Mucosa of rectum (tissue), 2 donors: ENCODE measurements around the gene CFL1.

ENCODE experiments used
- H3K27ac ChIP-seq, 2 donors: one replicate each; pipeline ENCODE4 v1.7.0; 2013; ENCODE audit warnings: inconsistent platforms in 2 of 2, low read depth in 2 of 2, low read length in 2 of 2
- H3K27me3 ChIP-seq, 2 donors: one replicate each; pipeline ENCODE4 v1.7.0; 2013; ENCODE audit warnings: low read length in 2 of 2; ENCODE audit not compliant: control insufficient read depth in 2 of 2, insufficient read depth in 2 of 2
- H3K36me3 ChIP-seq, 2 donors: one replicate each; pipeline ENCODE4 v1.7.0; 2013; ENCODE audit warnings: low read length in 2 of 2; ENCODE audit not compliant: control insufficient read depth in 2 of 2, insufficient read depth in 2 of 2
- H3K4me1 ChIP-seq, 2 donors: one replicate each; pipeline ENCODE4 v1.7.0; 2013; ENCODE audit warnings: low read length in 2 of 2, mild to moderate bottlenecking in 1 of 2; ENCODE audit not compliant: control insufficient read depth in 2 of 2, insufficient read depth in 2 of 2
- H3K4me3 ChIP-seq, 2 donors: one replicate each; pipeline ENCODE4 v1.7.0; 2013; ENCODE audit warnings: low read length in 2 of 2
- H3K9ac ChIP-seq, 2 donors: one replicate each; pipeline ENCODE4 v1.7.0; 2013; ENCODE audit warnings: low read length in 2 of 2, low read depth in 1 of 2, mild to moderate bottlenecking in 1 of 2
- H3K9me3 ChIP-seq, 2 donors: one replicate each; pipeline ENCODE4 v1.7.0; 2013; ENCODE audit warnings: low read length in 2 of 2; ENCODE audit not compliant: control insufficient read depth in 2 of 2
- donor health status: healthy.
- donor health status: Normal muscosa, but diverticular disease.

CFL1 gene

GRCh38 chr11:65869643-65870306 is 11.8 kb upstream of the CFL1 start:
- Histone ChIP-seq H3K27ac (no peak overlapping the region), H3K4me3 (no peak overlapping the region), H3K4me1 (peaks cover 13 to 16% of the 10 kb centered on the region in 2 donors), H3K27me3 (no peaks in the 10 kb centered on the region), H3K9ac (no peak overlapping the region), H3K36me3 (peaks cover 12 to 14% of the 10 kb centered on the region in 2 donors), H3K9me3 (no peaks in the 10 kb centered on the region)

- Histone ChIP-seq H3K36me3 (peaks cover 21 to 23% of the 10 kb centered on the region in 2 donors), H3K9ac (no peak overlapping the region), H3K4me1 (peaks cover 13 to 16% of the 10 kb centered on the region in 2 donors), H3K27me3 (no peaks in the 10 kb centered on the region), H3K4me3 (no peak overlapping the region), H3K27ac (no peak overlapping the region), H3K9me3 (no peaks in the 10 kb centered on the region)
Observed at GRCh38 chr11:65868907-65869306, 10.9 kb upstream of the CFL1 start.

DNA sequence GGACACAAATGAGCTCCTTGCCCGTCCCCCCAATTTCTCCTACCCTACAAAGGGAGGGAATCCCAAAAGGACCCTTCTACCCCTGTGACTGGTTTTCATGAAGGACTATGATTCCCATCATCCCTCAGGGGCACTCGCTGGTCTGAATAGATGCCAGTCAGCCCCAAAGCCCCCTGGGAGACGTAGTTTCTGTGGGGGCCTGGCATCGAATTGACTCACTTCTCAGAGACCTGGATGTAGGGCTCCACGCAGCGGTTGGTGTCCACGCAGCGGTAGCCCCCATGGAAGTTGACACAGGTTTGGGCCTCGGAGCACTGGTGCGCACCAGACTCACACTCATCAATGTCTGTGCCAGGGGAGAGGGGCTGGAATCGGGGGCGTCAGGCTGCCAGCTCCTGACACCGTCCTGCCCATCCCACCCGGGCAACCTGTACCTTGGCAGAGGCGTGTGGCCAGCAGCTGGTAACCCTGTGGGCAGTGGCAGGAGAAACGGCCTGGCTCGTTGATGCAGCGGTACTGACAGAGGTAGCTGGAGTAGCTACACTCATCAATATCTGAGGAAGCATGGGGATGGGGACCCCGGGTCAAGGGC is 10.2 kb upstream of the CFL1 start:
- Histone ChIP-seq H3K27ac (no peak overlapping the region), H3K4me3 (no peak overlapping the region), H3K9ac (no peak overlapping the region), H3K27me3 (no peaks in the 10 kb centered on the region), H3K9me3 (no peaks in the 10 kb centered on the region), H3K4me1 (peaks cover 11 to 12% of the 10 kb centered on the region in 2 donors), H3K36me3 (peaks cover 28 to 30% of the 10 kb centered on the region in 2 donors)

- no peak overlapping the region for H3K27ac ChIP-seq
- H3K27me3 ChIP-seq: no peaks in the 10 kb centered on the region
- peaks cover 32 to 37% of the 10 kb centered on the region in 2 donors for H3K36me3 ChIP-seq
- H3K4me3 ChIP-seq: no peak overlapping the region
- H3K9me3 ChIP-seq: no peaks in the 10 kb centered on the region
- peaks cover 7 to 10% of the 10 kb centered on the region in 2 donors for H3K4me1 ChIP-seq
- no peak overlapping the region for H3K9ac ChIP-seq
Observed at GRCh38 chr11:65867284-65868071, 9.5 kb upstream of the CFL1 start.

DNA sequence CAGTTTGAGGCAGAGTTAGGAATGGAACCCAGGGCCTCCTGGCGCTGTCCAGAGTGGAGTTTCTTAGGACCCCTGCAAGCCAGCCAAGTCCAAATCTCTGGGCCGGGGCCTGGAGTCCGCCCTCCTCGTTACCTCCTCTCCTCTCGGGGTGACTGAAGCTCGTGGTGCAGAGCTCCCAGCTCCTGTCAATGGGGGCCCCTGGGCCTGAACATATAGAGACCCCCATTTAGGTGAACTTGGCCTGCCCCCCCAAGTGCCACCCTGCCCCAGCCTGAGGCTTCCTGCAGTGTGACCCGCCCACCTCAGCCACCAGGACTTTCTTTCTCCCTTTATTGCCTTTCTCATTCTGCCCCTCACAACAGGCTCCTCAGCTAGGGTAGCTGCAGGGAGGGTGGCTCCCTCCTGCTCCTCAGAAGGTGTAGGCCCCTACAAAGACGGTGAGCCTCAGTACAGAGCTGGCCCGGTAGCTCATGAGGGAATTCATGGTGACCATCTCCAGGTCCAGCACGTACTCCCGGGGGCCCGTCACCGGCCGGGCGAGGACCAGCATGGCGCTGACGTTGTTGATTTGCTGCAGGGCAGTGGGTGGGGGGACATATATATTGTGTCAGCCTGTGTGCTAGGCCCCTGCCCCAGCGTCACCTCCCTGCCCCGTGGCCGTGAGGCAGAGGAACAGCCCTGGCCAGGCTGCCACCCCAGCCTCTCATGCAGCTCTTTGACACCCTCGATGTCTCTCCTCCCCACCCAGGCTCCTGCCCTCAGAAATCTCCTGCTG is 8.7 kb upstream of the CFL1 start:
- H3K27ac ChIP-seq: no peak overlapping the region
- H3K9ac ChIP-seq: no peak overlapping the region
- H3K9me3 ChIP-seq: no peaks in the 10 kb centered on the region
- H3K27me3 ChIP-seq: no peaks in the 10 kb centered on the region
- H3K4me3 ChIP-seq: no peak overlapping the region
- peaks cover 10 to 16% of the 10 kb centered on the region in 2 donors for H3K4me1 ChIP-seq
- peaks cover 32 to 45% of the 10 kb centered on the region in 2 donors for H3K36me3 ChIP-seq

DNA sequence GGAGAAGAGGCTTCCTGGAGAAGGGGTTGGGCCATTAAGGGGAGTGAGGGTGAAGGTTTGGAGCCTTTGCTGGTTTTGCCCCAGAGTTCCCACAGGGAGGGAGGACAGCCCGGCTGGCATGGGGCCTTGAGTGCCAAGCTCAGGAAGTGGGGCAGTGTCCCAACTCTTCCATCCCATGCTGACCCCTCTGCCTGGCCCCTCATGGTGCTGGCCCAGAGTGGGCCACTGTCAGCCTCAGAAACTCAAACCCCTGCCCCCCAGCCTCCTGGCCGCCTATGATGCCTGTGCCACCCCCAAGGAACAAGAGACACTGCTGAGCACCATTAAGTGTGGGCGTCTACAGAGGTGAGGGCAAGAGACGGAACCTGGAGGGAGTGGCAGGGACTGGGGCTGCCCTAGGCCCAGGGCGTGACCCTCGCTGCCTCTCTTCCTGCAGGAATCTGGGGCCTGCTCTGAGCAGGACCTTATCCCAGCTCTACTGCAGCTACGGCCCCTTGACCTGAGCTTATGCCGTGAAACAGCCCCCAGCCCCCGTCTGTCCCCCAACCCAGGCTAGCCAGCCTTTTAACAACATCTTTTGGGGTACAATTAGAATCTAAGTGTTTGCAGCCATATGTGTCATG is 7.7 kb upstream of the CFL1 start:
- H3K4me1 ChIP-seq: peaks cover 15 to 16% of the 10 kb centered on the region in 2 donors
- H3K27ac ChIP-seq: no peak overlapping the region
- H3K9me3 ChIP-seq: no peaks in the 10 kb centered on the region
- H3K4me3 ChIP-seq: no peak overlapping the region
- H3K9ac ChIP-seq: no peak overlapping the region
- peaks cover 32 to 46% of the 10 kb centered on the region in 2 donors for H3K36me3 ChIP-seq
- H3K27me3 ChIP-seq: no peaks in the 10 kb centered on the region

DNA sequence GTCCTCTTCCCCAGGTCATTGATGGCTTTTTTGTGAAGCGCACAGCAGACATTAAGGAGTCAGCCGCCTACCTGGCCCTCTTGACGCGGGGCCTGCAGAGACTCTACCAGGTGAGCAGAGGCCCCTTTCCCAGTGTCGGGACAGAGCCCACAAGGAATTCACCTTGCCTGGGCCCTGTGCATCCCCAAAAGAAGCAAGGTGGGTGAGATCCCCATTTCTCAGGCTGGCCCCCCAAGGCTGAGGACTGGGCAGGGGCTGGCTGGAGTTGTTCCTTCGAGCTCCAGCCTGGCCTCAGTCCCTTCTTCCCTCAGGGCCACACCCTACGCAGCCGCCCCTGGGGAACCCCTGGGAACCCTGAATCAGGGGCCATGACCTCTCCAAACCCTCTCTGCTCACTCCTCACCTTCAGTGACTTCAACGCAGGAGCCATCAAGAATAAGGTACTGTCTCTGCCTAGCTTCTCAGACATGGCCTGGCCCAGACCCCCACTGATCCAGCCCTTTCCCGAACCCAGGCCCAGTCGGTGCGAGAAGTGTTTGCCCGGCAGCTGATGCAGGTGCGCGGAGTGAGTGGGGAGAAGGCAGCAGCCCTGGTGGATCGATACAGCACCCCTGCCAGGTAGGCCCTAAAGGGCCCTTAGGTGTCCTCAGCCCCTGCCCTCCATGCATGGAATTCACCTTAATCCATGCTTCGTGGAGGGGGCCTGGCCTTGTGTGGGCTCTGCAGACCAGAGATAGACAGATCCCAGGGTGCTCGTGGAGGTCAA is 6.9 kb upstream of the CFL1 start:
- Histone ChIP-seq H3K9me3 (no peaks in the 10 kb centered on the region), H3K27ac (no peak overlapping the region), H3K4me3 (no peak overlapping the region), H3K36me3 (peaks cover 32 to 46% of the 10 kb centered on the region in 2 donors), H3K4me1 (peaks cover 17% of the 10 kb centered on the region in 2 donors), H3K27me3 (no peaks in the 10 kb centered on the region), H3K9ac (no peak overlapping the region)

DNA sequence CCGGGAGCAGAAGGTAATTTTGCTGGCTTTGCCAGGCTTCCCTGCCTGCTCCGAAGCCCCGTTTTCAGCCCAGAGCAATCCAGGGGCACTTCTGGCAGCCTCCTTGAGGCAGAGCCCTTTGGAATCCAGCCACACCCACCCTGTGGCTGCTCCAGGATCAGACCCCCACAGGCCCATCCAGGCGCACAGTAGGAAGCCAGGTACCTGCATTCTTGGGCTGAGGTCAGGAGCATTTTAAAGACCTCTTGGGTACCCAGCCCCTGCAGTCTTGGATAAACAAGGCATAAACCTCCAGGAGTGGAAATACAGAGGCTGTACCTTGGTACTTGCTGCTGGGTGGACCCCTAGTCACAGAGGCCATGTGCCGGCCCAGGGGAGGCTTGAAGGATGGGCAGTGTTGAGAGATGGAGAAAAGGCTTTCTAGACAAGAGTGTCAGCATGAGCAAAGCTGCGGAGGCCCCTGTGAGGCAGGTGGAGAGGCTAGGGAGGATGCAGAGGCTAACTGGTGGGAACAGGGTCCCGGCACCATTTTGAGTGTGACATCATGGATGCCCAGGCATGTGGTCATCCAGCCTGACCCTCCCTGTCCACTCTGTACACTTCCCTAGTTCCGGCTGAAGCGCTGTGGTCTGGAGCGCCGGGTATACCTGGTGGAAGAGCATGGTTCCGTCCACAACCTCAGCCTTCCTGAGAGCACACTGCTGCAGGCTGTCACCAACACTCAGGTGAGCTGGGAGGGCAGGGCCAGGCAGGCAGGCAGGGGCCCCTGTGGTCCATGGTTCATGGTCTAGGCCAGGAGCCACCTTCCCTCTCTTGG is 6.1 kb upstream of the CFL1 start:
- H3K36me3 ChIP-seq: peaks cover 32 to 46% of the 10 kb centered on the region in 2 donors
- no peak overlapping the region for H3K27ac ChIP-seq
- H3K4me1 ChIP-seq: peaks cover 21 to 22% of the 10 kb centered on the region in 2 donors

More for the DNA sequence above, 6.1 kb upstream of the CFL1 start:
- Histone ChIP-seq H3K9me3 (no peaks in the 10 kb centered on the region), H3K4me3 (no peak overlapping the region), H3K9ac (no peak overlapping the region), H3K27me3 (no peaks in the 10 kb centered on the region)
